GM18507 (cell line): Measurements from ENCODE around the gene GTPBP1.

Source experiments
- DNase-seq: peaks from one replicate; pipeline ENCODE4 v3.0.0; 2011; ENCODE audit warnings: low read depth; ENCODE audit not compliant: insufficient read length; ENCODE audit errors: extremely low spot score
- FAIRE-seq: peaks from 2 replicates; lab custom pipeline; 2011; peaks lifted over from hg19 to GRCh38; lab: Jason Lieb, UNC

GTPBP1 gene

GRCh38 chr22:38754751-38755154 is 49.0 kb downstream of the GTPBP1 start:
- peak; percentile 81 for FAIRE-seq
- no peak for DNase-seq

GRCh38 chr22:38755155-38755910 is 49.6 kb downstream of the GTPBP1 start:
- DNase-seq (peak; percentile 40), FAIRE-seq (no peak)

DNA sequence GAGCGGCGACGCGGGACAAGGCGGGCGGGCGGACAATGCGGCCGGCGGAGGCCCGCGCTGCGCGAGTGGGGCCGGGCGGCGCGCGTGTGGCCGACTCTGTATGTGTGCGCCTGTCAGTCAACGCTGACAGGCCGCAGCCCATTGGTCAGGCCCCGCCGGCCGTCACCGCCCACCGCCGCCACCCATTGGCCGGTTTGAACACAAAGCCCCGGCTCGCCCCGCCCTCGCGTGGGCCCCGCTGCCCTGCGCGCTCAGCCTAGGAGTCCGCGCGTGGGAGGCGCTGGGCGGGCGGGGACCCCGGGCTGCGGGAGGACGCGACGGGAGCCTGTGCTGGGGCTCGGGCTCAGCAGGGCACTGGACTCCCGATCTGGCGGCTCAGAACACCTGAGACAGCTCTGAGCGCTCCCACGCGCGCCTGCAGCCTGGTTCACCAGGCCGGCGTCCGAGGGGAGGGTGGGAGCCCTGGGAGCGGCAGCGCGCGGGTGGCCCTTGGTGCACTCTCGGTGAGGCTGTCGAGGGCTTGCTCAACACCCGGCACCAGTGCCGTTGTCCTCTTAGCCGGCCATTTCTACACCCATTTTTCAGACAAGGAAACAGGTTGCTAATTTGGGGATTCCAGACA is 50.3 kb downstream of the GTPBP1 start, which contains the start of gene SUN2:
Gene SUN2 (minus strand): TSS at position 88 of the 622 bp plus-strand sequence. CDS start 3,370 bp downstream, outside the sequence.
- FAIRE-seq, result peak; percentile 86

GRCh38 chr22:38756711-38757463 is 51.1 kb downstream of the GTPBP1 start:
- DNase-seq, result no peak
- FAIRE-seq, result peak; percentile 83

More for the DNA sequence above, 50.3 kb downstream of the GTPBP1 start, which contains the start of gene SUN2:
- peak; percentile 96 for DNase-seq

GRCh38 chr22:38757464-38757757 is 51.7 kb downstream of the GTPBP1 start:
- no peak for FAIRE-seq
- DNase-seq, result no peak

- FAIRE-seq (no peak), DNase-seq (no peak)
These were observed 52.7 kb downstream of the GTPBP1 start for GRCh38 chr22:38758276-38758945.

- DNase-seq (no peak), FAIRE-seq (no peak)
These were observed 53.3 kb downstream of the GTPBP1 start for GRCh38 chr22:38759005-38759404.

- FAIRE-seq, result no peak
- no peak for DNase-seq
These were observed 54.9 kb downstream of the GTPBP1 start for GRCh38 chr22:38760477-38761201.

- no peak for DNase-seq
- peak; percentile 61 for FAIRE-seq
These were observed 55.7 kb downstream of the GTPBP1 start for GRCh38 chr22:38761202-38762162.

- DNase-seq (no peak), FAIRE-seq (no peak)
These were observed 56.8 kb downstream of the GTPBP1 start for GRCh38 chr22:38762551-38762983.

GRCh38 chr22:38766076-38766777 is 60.5 kb downstream of the GTPBP1 start:
- FAIRE-seq, result no peak
- no peak for DNase-seq

DNA sequence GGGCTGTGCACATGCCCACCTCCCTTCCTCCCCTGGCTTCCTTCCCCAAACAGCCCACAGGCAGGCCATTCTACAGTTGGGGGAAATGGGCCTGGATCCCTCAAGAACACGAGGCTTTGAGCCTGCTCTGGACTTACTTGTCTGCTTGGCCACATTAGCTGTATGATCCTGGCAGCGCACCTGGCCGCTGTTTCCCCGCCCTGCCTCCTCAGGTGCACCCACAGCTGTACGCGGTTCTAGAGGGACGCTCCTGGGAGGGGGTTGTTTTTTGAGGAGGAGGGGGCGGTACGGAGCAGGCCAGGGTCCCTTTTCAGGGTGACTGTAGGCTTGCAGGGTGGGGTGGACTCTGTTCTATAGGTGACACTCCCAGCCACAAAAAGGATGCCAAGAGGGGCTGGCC is 61.6 kb downstream of the GTPBP1 start:
- DNase-seq, result no peak
- no peak for FAIRE-seq

GRCh38 chr22:38768036-38768435 is 62.3 kb downstream of the GTPBP1 start:
- no peak for DNase-seq
- no peak for FAIRE-seq

DNA sequence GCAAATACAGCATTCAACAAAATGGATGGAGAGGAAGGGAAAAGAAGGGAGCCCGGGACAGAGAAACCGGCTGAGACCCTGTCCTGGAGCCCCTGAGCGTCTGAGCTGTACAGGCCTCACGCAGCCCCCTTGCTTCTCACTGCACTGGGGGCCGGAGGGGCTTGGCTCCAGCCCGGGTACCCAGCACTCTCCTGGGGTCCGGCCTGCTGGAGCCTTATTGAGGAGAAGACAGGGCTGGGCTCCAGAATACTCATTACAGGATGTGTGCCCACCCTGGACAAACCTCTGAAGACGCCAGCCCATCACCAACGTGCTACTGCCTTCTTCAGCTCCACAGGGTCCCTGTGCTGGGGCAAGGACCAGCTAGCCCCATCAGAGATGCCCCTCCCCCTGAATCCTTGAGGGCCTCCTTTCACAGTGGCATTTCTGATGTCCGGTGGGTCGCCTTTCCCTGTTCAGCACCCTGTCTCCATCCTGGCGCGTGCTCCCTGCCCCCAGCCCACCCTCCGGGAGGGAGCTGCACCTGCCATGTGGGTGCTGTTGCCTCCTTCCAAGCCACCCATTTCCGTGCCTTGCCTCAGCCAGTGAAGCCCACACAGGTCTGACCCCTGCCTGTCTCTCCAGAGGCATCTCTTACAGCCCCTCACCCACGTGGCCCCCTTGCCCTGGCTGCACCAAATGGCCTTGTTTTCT is 64.7 kb downstream of the GTPBP1 start:
- FAIRE-seq (no peak), DNase-seq (no peak)

- no peak for FAIRE-seq
- DNase-seq, result no peak
These were observed 66.8 kb downstream of the GTPBP1 start for GRCh38 chr22:38772623-38772873.

DNA sequence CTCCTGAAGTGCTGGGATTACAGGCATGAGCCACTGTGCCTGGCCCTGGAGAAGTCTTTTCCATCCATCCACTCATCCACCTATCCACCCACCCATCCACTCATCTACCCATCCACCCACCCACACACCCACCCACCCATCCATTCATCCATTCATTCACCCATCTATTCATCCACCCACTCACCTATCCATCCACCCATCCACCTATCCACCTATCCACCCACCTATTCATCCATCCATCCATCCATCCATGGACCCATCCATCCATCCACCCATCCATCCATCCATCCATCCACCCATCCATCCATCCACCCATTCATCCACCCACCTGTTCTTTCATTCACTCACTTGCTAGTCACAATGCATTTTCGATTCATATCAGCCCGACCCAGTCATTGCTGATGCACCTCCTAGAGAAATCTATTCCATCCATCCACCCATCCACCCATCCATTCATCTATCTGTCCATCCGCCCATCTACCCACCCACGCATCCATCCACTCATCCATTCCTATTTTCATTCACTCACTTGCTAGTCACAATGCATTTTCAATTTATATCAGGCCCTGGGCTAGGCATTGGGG is 67.7 kb downstream of the GTPBP1 start:
- DNase-seq (no peak), FAIRE-seq (no peak)
